ENCODE data around the gene PKIB. TPM values are rescaled to one million over a fixed set of nuclear protein-coding genes. Genes with fewer than 3 reads are reported as not detected.

The PKIB gene
- total and polyA plus RNA-seq, 2 donors (not counting 3 experiments of a cell fraction or from before 2014, with no cell fraction given) = not detected

GRCh38 chr6:122614303-122614702, 4.1 kb downstream of the PKIB start:
- no peaks in the 10 kb centered on the region for H3K9me3 ChIP-seq (replicated peaks; ENCODE audit: control insufficient read depth, insufficient read depth, low read length)
- no TSS peak for BruUV-seq (replicated peaks)
- H3K4me3 ChIP-seq (replicated peaks in 1 of 3; ENCODE audit: insufficient read depth in 1 of 3, low read depth in 1 of 3, low read length in 3 of 3) = no peak overlapping the region
- DNase-seq (ENCODE audit: low read depth, low spot score) (no peak), FAIRE-seq (no peak)
- intact Hi-C loops (cut with micrococcal nuclease) (loop anchor here (5.0 kb wide), 2 partner anchors 83 to 122 kb away; no protein-coding TSS in a partner anchor), dilution Hi-C loops (cut with MboI; ENCODE audit: extremely low pct_ligation_motif_present, low sequenced_read_pairs) (no loop called here)
- H3K27me3 ChIP-seq (ENCODE audit: control insufficient read depth in 2 of 2, insufficient read depth in 2 of 2, low read length in 2 of 2) = peaks cover 7 to 18% of the 10 kb centered on the region in 2 experiments
- H3K9me1 ChIP-seq (replicated peaks; ENCODE audit: control insufficient read depth, extremely low read depth, insufficient read depth, low read length) = no peaks in the 10 kb centered on the region
- no peaks in the 10 kb centered on the region for H3K36me3 ChIP-seq (ENCODE audit: control insufficient read depth in 2 of 2, extremely low read depth in 1 of 2, insufficient read depth in 2 of 2, low read length in 2 of 2)
- H3K4me2 ChIP-seq (ENCODE audit: insufficient read depth, low read length) = no peak overlapping the region
- H3K4me1 ChIP-seq (ENCODE audit: control insufficient read depth, extremely low read depth, insufficient read depth, low read length) = peaks cover 9% of the 10 kb centered on the region
- H3K79me2 ChIP-seq (ENCODE audit: control insufficient read depth, insufficient read depth, low read length) = no peaks in the 10 kb centered on the region
- no peak overlapping the region for H3K27ac ChIP-seq (ENCODE audit: insufficient read depth, low read depth, low read length)
- CTCF ChIA-PET = no interaction called here
- H2AFZ ChIP-seq (ENCODE audit: low read depth, low read length) = no peak overlapping the region
- H3K9ac ChIP-seq (replicated peaks; ENCODE audit: extremely low read depth, insufficient read depth, low read length) = no peak overlapping the region
- TF ChIP-seq FOS (IDR thresholded peaks at IDR 0.05; ENCODE audit: borderline replicate concordance, insufficient read depth, low read length) (no peak), POLR2A (IDR thresholded peaks at IDR 0.05; ENCODE audit: low read depth, low read length) (no peak), MYC (IDR thresholded peaks at IDR 0.05; ENCODE audit: low read depth, low read length) (no peak), CTCF (IDR thresholded peaks at IDR 0.05; ENCODE audit: extremely low read depth in 1 of 2, insufficient read depth in 1 of 2, low read depth in 1 of 2, low read length in 2 of 2) (no peak), MAX (IDR thresholded peaks at IDR 0.05; ENCODE audit: insufficient read depth, insufficient read length) (no peak), JUN (IDR thresholded peaks at IDR 0.05; ENCODE audit: borderline replicate concordance, insufficient read depth, insufficient read length, low read depth) (no peak), POLR2AphosphoS5 (IDR thresholded peaks at IDR 0.05; ENCODE audit: insufficient read depth, low read depth, low read length) (no peak), EZH2 (IDR thresholded peaks at IDR 0.05; ENCODE audit: borderline replicate concordance, low read depth, low read length, severe bottlenecking) (no peak), GATA2 (IDR thresholded peaks at IDR 0.05; ENCODE audit: insufficient read depth, insufficient read length, low read depth, low read length) (no peak)
- POLR2A ChIA-PET = no interaction called here
- H4K20me1 ChIP-seq (replicated peaks; ENCODE audit: control insufficient read depth, extremely low read depth, insufficient read depth, low read length) = no peaks in the 10 kb centered on the region

Measured in endothelial cell of umbilical vein (primary cell).